Nephron (organoid): ENCODE data around the gene PCGF1.

Experiments
- H3K27ac Mint-ChIP-seq, 3 experiments: 2 replicates each; pipeline ENCODE4 v1.8.0; 2020; ENCODE audit warnings: mixed read lengths in 3 of 3, mild to moderate bottlenecking in 2 of 3, moderate library complexity in 1 of 3
- H3K27me3 Mint-ChIP-seq: 2 replicates; pipeline ENCODE4 v1.8.0; 2021; ENCODE audit warnings: low read depth, mild to moderate bottlenecking, moderate library complexity, mixed read lengths
- H3K36me3 Mint-ChIP-seq: 2 replicates; pipeline ENCODE4 v1.8.0; 2020; ENCODE audit warnings: low read depth, mixed read lengths
- H3K4me1 Mint-ChIP-seq: 2 replicates; pipeline ENCODE4 v1.8.0; 2020; ENCODE audit warnings: mixed read lengths
- H3K4me3 Mint-ChIP-seq, 3 experiments: 2 replicates each; pipeline ENCODE4 v1.8.0; 2020; ENCODE audit warnings: mild to moderate bottlenecking in 3 of 3, mixed read lengths in 3 of 3, moderate library complexity in 2 of 3
- H3K9me3 Mint-ChIP-seq: 2 replicates; pipeline ENCODE4 v1.8.0; 2020; ENCODE audit warnings: mixed read lengths
- TF ChIP-seq, protein P1 (sequence below), 3 experiments: fragments of 200-600 bp; sonication (generic); IDR thresholded peaks; one replicate each; pipeline ENCODE4 v1.5.0; 2021; ENCODE audit warnings: antibody characterized with exemption in 3 of 3; ENCODE audit not compliant: unreplicated experiment in 3 of 3

PCGF1 gene

DNA sequence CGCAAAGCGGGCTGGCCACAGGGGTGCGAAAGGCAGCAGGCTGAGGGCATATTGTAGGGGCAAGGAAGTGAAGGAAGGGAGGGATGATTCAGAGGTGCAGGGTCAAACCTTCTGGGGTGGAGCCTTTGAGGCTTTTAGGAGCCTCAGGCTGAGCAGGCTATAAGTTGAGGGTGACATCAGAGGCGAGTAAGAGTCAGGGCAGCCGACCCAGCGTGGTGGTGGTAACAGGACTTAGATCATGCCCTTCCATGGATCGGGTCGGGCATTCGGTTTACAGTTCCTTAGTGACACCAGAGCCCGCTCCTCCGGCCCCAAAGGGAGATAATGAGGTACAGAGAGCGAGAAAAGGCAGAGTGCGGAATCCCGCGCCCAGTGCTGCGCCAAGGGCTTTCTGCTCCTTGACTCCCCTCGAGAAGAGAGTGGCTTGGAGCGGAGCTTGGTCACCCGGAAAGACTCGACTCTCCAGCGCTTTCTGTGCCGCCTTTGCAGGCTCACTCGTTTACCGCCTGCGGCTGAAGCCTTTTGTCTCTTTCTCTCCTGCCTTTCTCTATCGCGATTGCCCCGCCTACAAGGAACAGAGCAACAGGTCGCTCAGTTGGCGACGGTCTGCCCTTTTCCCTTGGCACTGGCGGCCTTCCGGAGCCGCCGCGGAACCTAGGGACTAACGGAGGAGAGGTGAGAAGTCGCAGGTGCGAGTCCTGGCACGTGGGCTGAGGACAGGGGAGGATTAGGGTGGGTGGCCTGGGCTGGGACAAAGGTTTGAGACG, 8.8 kb downstream of the PCGF1 start:
- Mint-ChIP-seq H3K27ac (peak overlapping the region; percentile 57 to 79 (median 75)), H3K27me3 (peaks cover 91% of the 10 kb centered on the region), H3K4me1 (peaks cover 34% of the 10 kb centered on the region), H3K9me3 (no peaks in the 10 kb centered on the region), H3K36me3 (peaks cover 22% of the 10 kb centered on the region), H3K4me3 (peak overlapping the region; percentile 86 to 89 (median 87))
- TF ChIP-seq, protein P1, sequence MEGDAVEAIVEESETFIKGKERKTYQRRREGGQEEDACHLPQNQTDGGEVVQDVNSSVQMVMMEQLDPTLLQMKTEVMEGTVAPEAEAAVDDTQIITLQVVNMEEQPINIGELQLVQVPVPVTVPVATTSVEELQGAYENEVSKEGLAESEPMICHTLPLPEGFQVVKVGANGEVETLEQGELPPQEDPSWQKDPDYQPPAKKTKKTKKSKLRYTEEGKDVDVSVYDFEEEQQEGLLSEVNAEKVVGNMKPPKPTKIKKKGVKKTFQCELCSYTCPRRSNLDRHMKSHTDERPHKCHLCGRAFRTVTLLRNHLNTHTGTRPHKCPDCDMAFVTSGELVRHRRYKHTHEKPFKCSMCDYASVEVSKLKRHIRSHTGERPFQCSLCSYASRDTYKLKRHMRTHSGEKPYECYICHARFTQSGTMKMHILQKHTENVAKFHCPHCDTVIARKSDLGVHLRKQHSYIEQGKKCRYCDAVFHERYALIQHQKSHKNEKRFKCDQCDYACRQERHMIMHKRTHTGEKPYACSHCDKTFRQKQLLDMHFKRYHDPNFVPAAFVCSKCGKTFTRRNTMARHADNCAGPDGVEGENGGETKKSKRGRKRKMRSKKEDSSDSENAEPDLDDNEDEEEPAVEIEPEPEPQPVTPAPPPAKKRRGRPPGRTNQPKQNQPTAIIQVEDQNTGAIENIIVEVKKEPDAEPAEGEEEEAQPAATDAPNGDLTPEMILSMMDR (IDR thresholded peaks at IDR 0.05; ENCODE audit: unreplicated experiment in 3 of 3), result no peak

DNA sequence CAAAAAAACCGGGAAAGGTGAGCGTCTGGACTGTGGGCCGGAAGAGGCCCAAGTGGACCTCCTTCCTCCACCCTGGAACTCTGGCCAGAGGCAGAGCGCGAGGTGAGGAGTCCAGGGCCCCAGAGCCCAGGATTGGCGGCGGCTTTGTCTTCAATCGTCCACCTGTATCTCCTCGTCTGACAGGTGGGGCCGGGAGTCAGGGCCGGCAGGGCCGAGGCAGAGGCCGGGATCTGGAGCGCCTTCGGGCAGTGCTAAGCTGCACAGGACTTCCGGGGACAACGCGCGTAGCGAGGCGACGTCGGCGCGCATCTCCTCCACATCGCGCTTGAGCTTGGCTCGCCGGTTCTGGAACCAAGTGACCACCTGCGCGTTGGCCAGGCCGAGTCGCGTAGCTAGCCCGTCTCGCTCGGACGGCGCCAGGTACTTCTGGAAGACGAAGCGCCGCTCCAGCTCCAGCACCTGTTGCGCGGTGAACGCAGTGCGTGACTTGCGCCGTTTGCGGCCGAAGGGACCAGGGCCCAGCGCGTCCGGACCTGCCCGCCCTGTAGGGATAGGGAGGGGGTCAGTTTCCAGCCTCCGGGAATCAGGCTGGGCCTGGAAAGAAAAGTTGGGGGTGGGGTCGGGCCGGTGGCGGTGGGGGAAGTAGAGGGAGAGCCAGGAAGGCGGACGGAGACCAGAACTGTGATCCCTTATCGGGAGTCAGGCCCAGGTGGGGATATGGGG, 9.6 kb downstream of the PCGF1 start:
- Mint-ChIP-seq H3K27ac (peak overlapping the region in 2 of 3 experiments; percentile 23 to 79), H3K4me3 (peak overlapping the region; percentile 86 to 89 (median 87)), H3K36me3 (peaks cover 26% of the 10 kb centered on the region), H3K27me3 (peaks cover 83% of the 10 kb centered on the region), H3K9me3 (no peaks in the 10 kb centered on the region), H3K4me1 (peaks cover 34% of the 10 kb centered on the region)
- TF ChIP-seq, protein P1 (IDR thresholded peaks at IDR 0.05; ENCODE audit: unreplicated experiment in 3 of 3), result no peak

DNA sequence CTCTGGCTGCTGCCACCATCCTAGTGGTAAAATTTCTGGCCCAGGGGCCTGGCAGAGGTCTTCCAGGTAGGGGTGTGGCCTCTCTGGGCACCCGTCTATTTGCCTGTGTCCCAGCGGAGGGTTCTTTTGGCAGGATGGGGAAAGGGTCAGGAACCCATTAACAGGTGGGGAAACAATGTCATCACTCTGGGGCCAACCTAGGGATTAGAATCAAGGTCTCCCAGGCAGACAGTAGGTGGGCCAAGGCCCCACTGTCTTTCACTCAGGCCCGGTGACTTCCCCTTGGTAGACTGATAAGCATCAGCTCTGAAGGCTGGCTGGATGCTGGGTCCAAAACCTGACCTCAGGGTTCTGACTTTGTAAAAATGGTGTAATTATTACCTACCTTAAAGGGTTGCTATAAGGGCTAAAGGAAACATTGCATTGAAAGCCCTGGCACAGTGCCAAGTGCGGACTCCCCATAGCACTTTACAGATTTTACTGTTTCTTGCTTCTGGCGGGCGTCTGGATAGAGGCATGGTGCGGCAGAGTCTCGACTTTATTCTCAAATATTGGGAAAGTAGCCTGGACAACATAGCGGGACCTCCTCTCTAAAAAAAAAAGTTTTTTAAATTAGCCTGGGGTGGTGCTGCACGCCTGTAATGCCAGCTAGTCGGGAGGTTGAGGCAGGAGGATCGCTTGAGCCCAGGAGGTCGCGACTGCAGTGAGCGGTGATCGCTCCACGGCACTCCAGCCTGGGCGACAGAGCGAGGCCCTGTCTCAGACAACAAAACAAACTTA, 10.3 kb downstream of the PCGF1 start:
- Mint-ChIP-seq H3K4me1 (peaks cover 28% of the 10 kb centered on the region), H3K9me3 (no peaks in the 10 kb centered on the region), H3K27ac (no peak overlapping the region), H3K4me3 (peak overlapping the region; percentile 58 to 89 (median 87)), H3K27me3 (peaks cover 76% of the 10 kb centered on the region), H3K36me3 (peaks cover 29% of the 10 kb centered on the region)
- TF ChIP-seq, protein P1 (IDR thresholded peaks at IDR 0.05; ENCODE audit: unreplicated experiment in 3 of 3), result no peak

DNA sequence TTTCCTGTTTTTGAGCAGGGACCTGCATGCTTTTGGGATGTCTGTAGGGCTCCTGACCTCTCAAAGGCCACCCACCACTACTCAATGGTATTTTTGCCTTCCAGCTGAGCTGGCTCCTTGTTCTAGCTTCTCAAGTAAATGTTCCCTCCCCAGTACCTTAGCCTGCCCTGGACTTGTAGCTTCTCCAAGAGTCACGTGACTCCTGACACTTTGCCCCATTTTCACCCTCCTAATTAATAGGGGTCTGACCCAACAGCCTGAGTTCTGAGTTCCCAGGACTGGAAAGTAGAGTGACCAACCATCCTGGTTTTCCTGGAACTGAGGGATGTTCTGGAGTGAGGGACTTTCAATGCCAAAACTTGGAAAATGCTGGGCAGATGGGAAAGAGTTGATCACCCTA, 12.1 kb downstream of the PCGF1 start:
- TF ChIP-seq, protein P1 (IDR thresholded peaks at IDR 0.05; ENCODE audit: unreplicated experiment in 3 of 3), result no peak
- H3K9me3 Mint-ChIP-seq, result no peaks in the 10 kb centered on the region
- peaks cover 47% of the 10 kb centered on the region for H3K36me3 Mint-ChIP-seq
- no peak overlapping the region for H3K27ac Mint-ChIP-seq
- H3K4me3 Mint-ChIP-seq, result no peak overlapping the region
- peaks cover 12% of the 10 kb centered on the region for H3K4me1 Mint-ChIP-seq
- peaks cover 58% of the 10 kb centered on the region for H3K27me3 Mint-ChIP-seq

DNA sequence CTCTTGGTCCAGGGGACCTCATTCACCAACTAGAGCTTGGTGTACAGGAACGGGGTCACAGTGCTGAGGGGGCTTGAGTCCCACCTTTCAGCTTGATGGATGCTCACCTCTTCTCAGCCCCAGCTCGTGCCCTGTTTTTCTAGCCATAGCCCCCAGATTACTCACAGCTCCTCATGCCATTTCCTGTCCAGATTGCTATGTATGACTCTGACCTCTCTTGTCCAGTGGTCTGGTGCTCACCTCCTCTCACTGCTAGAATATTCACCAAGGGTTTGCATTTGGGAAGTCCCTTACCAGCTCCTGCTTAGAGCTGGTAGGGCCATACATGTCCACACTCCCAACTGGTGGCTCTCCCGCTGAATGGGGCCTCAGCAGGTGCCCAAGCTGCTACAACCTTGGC, 13.9 kb downstream of the PCGF1 start:
- H3K36me3 Mint-ChIP-seq, result peaks cover 60% of the 10 kb centered on the region
- H3K27ac Mint-ChIP-seq, result no peak overlapping the region
- H3K27me3 Mint-ChIP-seq, result peaks cover 39% of the 10 kb centered on the region
- H3K4me3 Mint-ChIP-seq, result no peak overlapping the region
- no peaks in the 10 kb centered on the region for H3K9me3 Mint-ChIP-seq
- TF ChIP-seq, protein P1 (IDR thresholded peaks at IDR 0.05; ENCODE audit: unreplicated experiment in 3 of 3), result no peak
- peaks cover 5% of the 10 kb centered on the region for H3K4me1 Mint-ChIP-seq
